ENCODE measurements around the gene LEMD1. TPM values are rescaled to one million over a fixed set of nuclear protein-coding genes. Genes with fewer than 3 reads are reported as not detected.
A peak's percentile ranks its signal among the peaks of the same experiment; 100 is the strongest.

The LEMD1 gene, protein sequence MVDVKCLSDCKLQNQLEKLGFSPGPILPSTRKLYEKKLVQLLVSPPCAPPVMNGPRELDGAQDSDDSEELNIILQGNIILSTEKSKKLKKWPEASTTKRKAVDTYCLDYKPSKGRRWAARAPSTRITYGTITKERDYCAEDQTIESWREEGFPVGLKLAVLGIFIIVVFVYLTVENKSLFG
- total RNA-seq, result under 1 TPM in 1 of 2 experiments, not detected in 1; 0.55 TPM
- polyA plus RNA-seq, result not detected

DNA sequence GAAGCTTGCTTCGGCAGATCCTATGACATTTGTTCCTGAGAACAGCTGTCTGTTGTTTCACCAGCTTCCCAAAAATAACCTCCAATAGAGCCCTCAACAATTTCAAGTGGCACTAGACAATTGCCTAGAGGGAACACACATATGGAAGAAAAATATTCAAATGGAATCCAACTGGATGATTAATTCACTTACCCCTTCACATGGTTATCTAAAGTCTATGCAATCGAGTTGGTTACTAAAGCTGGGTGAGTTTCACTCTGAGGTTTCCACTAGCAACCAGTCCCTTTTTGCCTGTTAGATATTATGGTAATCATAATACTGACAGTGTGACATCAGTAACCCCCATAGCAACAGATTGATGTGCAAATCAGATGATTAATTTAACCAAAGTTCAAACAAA lies at the start of gene LEMD1:
LEMD1 (minus strand) TSS at position 259 of the 400 bp plus-strand sequence. CDS start 1,520 bp downstream, outside the sequence.
- no peak for DNase-seq
- Mint-ChIP-seq H3K36me3 (peaks cover 0 to 2% (median 0%) of the 10 kb centered on the region in 3 donors), H3K4me1 (no peaks in the 10 kb centered on the region), H3K27ac (no peak within 1 kb of the TSS), H3K4me3 (no peak within 1 kb of the TSS), H3K27me3 (peaks cover 4 to 30% of the 10 kb centered on the region in 2 donors), H3K9me3 (no peaks in the 10 kb centered on the region)
- Histone ChIP-seq H3K4me3 (ENCODE audit: low read length) (no peak within 1 kb of the TSS), H3K4me1 (ENCODE audit: insufficient read depth, low read length) (no peaks in the 10 kb centered on the region), H3K27me3 (ENCODE audit: insufficient read depth, low read length, poor library complexity, severe bottlenecking) (no peaks in the 10 kb centered on the region), H3K27ac (ENCODE audit: low read depth, low read length) (no peak within 1 kb of the TSS), H3K9me3 (ENCODE audit: low read length) (no peaks in the 10 kb centered on the region), H3K36me3 (ENCODE audit: insufficient read depth, low read length) (no peaks in the 10 kb centered on the region)
- ChIA-PET CTCF (no interaction called here), POLR2A (no interaction called here)

DNA sequence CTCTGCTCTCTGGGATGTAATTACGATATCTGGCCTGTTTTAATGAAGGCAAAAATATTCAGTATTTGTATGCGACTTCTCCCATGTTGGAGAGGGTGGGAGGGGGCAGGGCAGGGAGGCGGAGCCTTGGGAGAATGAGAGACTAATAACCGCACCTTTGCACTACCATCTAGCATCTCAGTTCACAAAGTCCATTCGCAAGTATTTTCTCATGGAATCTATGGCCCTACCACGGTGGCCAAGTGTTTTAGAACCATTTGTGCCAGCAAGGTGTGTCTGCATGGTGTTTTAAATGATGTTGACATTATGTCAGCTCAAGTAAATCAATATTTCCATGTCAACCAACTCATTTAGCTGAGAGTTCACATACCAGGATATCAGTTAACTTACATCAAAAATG lies 48.3 kb upstream of the LEMD1 start:
- Mint-ChIP-seq H3K36me3 (peaks cover 0 to 8% (median 2%) of the 10 kb centered on the region in 3 donors), H3K9me3 (peaks cover 0 to 5% (median 1%) of the 10 kb centered on the region in 5 donors), H3K27ac (no peak overlapping the region), H3K4me1 (peaks cover 5 to 17% (median 9%) of the 10 kb centered on the region in 3 donors), H3K27me3 (peaks cover 20 to 38% of the 10 kb centered on the region in 2 donors), H3K4me3 (no peak overlapping the region)
- ChIA-PET CTCF (no interaction called here), POLR2A (interaction anchor here (0.5 kb wide), 1 partner anchor 45 kb away, joined by 6 read pairs; no protein-coding TSS in a partner anchor)
- H3K27ac ChIP-seq (ENCODE audit: low read depth, low read length), result no peak overlapping the region
- H3K4me1 ChIP-seq (ENCODE audit: insufficient read depth, low read length), result no peaks in the 10 kb centered on the region
- H3K9me3 ChIP-seq (ENCODE audit: low read length), result peaks cover 5% of the 10 kb centered on the region
- no peaks in the 10 kb centered on the region for H3K36me3 ChIP-seq (ENCODE audit: insufficient read depth, low read length)
- no peak overlapping the region for H3K4me3 ChIP-seq (ENCODE audit: low read length)
- peak in 1 of 5 donors; percentile 3 for DNase-seq
- peaks cover 8% of the 10 kb centered on the region for H3K27me3 ChIP-seq (ENCODE audit: insufficient read depth, low read length, poor library complexity, severe bottlenecking)

DNA sequence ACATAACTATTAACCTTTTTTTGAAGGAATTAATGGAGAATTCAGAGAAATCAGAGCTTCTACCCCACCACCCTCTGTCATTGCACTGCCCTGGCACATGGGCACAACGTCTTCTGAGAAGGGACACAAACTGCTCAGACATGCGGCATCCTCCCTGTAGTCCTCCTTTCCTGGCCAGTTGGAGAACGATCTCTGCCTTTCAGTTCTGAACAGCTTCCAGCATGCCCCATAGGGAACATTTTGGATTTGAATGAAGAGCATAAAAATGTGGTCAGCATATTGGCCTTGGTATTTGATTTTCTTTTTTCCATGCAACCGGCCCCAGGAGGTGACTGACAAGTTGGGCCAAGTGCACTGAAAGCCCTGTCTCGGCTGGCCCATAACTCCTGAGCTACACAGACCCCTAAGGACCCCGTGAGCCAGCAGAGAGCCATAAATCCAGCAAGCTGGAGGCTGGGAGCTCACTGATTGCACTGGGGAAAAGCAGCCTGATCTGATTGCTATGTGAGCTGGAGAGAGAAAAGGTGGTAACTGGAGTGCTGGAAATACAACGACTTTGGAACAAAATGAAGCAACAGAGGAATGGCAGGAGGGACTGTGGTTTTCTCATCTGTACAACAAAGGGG lies 44.9 kb upstream of the LEMD1 start:
- POLR2A ChIA-PET, result no interaction called here
- peaks cover 10 to 15% of the 10 kb centered on the region in 2 donors for H3K27me3 Mint-ChIP-seq
- CTCF ChIA-PET, result interaction anchor here (1.1 kb wide), 1 partner anchor 9 kb away, joined by 3 read pairs; no protein-coding TSS in a partner anchor
- no peak overlapping the region for H3K27ac ChIP-seq (ENCODE audit: low read depth, low read length)
- H3K4me1 Mint-ChIP-seq, result no peaks in the 10 kb centered on the region
- peaks cover 0 to 7% (median 0%) of the 10 kb centered on the region in 3 donors for H3K36me3 Mint-ChIP-seq
- H3K4me3 Mint-ChIP-seq, result no peak overlapping the region
- H3K36me3 ChIP-seq (ENCODE audit: insufficient read depth, low read length), result no peaks in the 10 kb centered on the region
- H3K27me3 ChIP-seq (ENCODE audit: insufficient read depth, low read length, poor library complexity, severe bottlenecking), result no peaks in the 10 kb centered on the region
- H3K4me1 ChIP-seq (ENCODE audit: insufficient read depth, low read length), result no peaks in the 10 kb centered on the region
- peak in 1 of 5 donors; percentile 20 for DNase-seq
- no peaks in the 10 kb centered on the region for H3K9me3 Mint-ChIP-seq
- no peak overlapping the region for H3K27ac Mint-ChIP-seq
- H3K9me3 ChIP-seq (ENCODE audit: low read length), result no peaks in the 10 kb centered on the region
- H3K4me3 ChIP-seq (ENCODE audit: low read length), result no peak overlapping the region

DNA sequence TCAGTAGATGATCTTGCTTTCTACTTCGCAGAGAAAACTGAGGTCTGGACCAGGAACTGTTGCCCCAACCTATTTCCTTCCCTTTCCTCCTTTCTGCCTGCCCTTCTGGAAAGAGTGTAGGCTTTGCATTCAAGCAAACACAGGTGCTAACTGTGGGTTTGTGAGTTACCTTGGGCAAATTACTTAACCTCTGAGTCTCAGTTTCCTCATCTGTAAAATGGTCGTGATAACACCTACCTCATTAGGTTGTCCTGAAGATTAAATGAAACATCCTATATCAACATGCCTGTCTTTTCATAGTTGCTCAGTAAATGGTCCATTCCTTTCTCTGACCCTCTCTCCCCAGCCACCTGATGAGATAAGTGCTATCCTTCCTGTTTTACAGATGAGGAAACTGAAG lies 43.5 kb upstream of the LEMD1 start:
- Mint-ChIP-seq H3K27ac (no peak overlapping the region), H3K36me3 (peaks cover 0 to 4% (median 0%) of the 10 kb centered on the region in 3 donors), H3K9me3 (no peaks in the 10 kb centered on the region), H3K4me3 (no peak overlapping the region), H3K4me1 (no peaks in the 10 kb centered on the region), H3K27me3 (peaks cover 9 to 20% of the 10 kb centered on the region in 2 donors)
- H3K9me3 ChIP-seq (ENCODE audit: low read length), result no peaks in the 10 kb centered on the region
- no peaks in the 10 kb centered on the region for H3K36me3 ChIP-seq (ENCODE audit: insufficient read depth, low read length)
- DNase-seq, result no peak
- H3K4me3 ChIP-seq (ENCODE audit: low read length), result no peak overlapping the region
- POLR2A ChIA-PET, result no interaction called here
- no peaks in the 10 kb centered on the region for H3K27me3 ChIP-seq (ENCODE audit: insufficient read depth, low read length, poor library complexity, severe bottlenecking)
- no peak overlapping the region for H3K27ac ChIP-seq (ENCODE audit: low read depth, low read length)
- H3K4me1 ChIP-seq (ENCODE audit: insufficient read depth, low read length), result no peaks in the 10 kb centered on the region
- CTCF ChIA-PET, result no interaction called here

DNA sequence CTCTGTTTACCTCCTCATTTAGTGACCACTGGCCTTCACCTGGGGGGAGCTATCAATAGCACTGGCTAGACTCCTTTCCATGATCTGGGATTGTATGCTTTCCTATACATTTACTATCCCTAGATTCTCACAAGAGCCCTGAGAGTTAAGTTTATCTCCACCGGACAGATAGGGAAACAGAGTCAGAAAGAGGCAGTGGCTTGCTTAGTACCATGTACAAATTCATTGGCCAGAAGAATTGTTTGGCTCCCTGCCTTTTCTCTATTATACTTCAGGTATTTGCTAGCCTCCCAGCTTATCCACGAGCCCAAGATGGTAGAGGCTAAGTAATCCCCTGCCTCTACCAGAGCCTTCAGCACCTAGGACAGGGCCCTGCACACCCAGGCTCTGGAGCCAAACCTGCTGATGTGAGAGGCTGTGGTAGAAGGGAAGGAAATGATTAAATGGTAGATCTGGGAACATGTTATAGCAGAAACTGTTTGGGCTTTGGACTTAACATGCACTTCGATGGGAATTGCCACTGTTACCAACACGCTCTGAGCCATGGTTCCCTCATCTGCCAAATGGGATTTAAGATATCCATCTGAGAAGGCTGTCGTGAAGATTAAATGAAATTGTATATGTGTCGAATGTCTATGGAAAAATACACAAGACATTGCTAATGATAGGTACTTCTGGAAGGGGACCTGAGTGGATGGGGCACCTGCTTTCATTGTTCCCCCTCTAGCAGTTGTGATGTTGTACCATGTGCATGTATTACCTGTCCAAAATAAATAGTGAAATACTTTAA lies 37.1 kb upstream of the LEMD1 start:
- H3K9me3 Mint-ChIP-seq, result no peaks in the 10 kb centered on the region
- peak in 1 of 5 donors; percentile 56 for DNase-seq
- ChIA-PET CTCF (interaction anchor here (4.8 kb wide), 1 partner anchor 26 kb away, joined by 24 read pairs; no protein-coding TSS in a partner anchor), POLR2A (no interaction called here)
- Histone ChIP-seq H3K4me1 (ENCODE audit: insufficient read depth, low read length) (peaks cover 16% of the 10 kb centered on the region), H3K36me3 (ENCODE audit: insufficient read depth, low read length) (no peaks in the 10 kb centered on the region), H3K4me3 (ENCODE audit: low read length) (no peak overlapping the region), H3K27ac (ENCODE audit: low read depth, low read length) (no peak overlapping the region), H3K9me3 (ENCODE audit: low read length) (no peaks in the 10 kb centered on the region), H3K27me3 (ENCODE audit: insufficient read depth, low read length, poor library complexity, severe bottlenecking) (peaks cover 24% of the 10 kb centered on the region)
- H3K36me3 Mint-ChIP-seq, result no peaks in the 10 kb centered on the region
- H3K27me3 Mint-ChIP-seq, result peaks cover 31 to 50% of the 10 kb centered on the region in 2 donors
- H3K27ac Mint-ChIP-seq, result no peak overlapping the region
- H3K4me1 Mint-ChIP-seq, result peaks cover 17 to 24% (median 17%) of the 10 kb centered on the region in 3 donors
- peak overlapping the region in 1 of 7 donors; percentile 62 for H3K4me3 Mint-ChIP-seq

DNA sequence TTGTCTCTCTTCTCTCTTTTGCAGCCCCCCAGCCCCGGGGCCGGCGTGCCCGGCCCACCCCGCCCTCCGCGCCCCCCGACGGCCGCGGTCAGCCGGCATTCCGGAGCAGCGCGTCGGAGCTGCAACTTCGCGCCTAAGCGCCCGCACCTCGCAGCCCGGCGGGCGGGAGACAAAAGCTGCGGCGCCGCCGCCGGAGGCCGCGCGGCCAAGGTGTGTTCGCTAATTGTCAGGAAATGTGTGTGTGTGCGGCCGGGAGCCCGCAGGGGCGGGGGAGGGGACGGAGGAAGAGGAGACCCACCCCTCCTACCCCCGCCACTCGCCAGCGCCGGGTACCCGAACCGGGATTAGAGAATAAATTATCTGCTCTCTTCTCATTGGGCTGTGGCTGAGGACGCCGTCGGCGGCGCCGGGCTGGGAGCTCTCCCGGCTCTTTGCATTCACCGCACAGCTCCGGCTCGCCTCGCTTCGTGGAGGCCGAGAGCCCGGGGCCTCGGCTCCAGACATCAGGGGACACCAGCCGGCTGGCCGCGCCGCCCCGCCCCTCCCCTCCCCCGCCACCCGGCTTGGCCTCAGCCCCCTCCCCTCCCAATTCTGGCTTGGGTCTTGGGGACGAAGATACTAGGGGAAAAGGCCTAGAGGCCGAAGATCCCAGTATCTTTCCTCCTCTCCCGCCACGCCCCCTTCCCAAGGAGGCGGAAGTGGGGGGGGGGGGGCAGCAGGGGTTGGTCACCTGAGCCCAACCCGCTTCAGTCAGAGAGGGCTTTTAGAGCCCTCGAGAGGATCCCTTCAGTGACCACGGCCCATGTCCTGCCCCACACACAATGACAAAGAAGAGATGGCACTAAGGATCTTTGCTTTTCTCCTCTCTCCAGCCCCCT lies 35.3 kb upstream of the LEMD1 start:
- Histone ChIP-seq H3K27ac (ENCODE audit: low read depth, low read length) (no peak overlapping the region), H3K9me3 (ENCODE audit: low read length) (no peaks in the 10 kb centered on the region), H3K27me3 (ENCODE audit: insufficient read depth, low read length, poor library complexity, severe bottlenecking) (peaks cover 41% of the 10 kb centered on the region), H3K36me3 (ENCODE audit: insufficient read depth, low read length) (no peaks in the 10 kb centered on the region), H3K4me1 (ENCODE audit: insufficient read depth, low read length) (peaks cover 16% of the 10 kb centered on the region), H3K4me3 (ENCODE audit: low read length) (no peak overlapping the region)
- Mint-ChIP-seq H3K4me1 (peaks cover 17 to 24% (median 17%) of the 10 kb centered on the region in 3 donors), H3K27me3 (peaks cover 41 to 66% of the 10 kb centered on the region in 2 donors), H3K9me3 (no peaks in the 10 kb centered on the region), H3K36me3 (no peaks in the 10 kb centered on the region), H3K27ac (peak overlapping the region in 1 of 8 donors; percentile 31), H3K4me3 (peak overlapping the region; percentile 77 to 91 (median 81))
- POLR2A ChIA-PET, result interaction anchor here (1.0 to 2.0 kb wide), 2 partner anchors 16 to 24 kb away, joined by 3 to 6 read pairs; no protein-coding TSS in a partner anchor
- DNase-seq, result no peak
- CTCF ChIA-PET, result interaction anchor here (1.3 to 4.8 kb wide), 3 partner anchors 25 to 103 kb away, joined by 4 to 24 read pairs (median 8); no protein-coding TSS in a partner anchor

DNA sequence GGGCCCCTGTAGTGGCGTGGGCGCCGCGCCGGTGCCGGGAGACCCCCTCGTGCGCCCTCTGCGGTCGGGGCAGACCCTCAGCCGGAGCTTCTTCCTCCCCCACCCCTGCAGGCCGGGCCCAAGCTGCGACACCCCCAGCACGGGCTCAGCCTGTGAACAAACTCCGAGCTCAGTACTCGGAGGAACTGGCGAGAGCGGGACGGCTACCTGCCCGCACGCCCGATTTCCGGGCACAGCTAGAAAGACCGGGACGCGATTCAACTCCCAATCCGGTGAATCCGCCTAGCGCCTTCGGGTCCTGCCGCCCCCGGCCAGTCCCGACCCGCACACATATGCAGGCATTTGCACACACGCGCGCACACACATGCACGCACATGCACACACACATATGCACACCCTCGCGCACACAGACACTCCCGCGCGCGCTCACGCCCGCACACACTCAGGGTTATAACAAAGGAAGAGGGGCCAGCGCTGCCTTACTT lies 34.6 kb upstream of the LEMD1 start:
- peaks cover 41% of the 10 kb centered on the region for H3K27me3 ChIP-seq (ENCODE audit: insufficient read depth, low read length, poor library complexity, severe bottlenecking)
- peak overlapping the region; percentile 39 for H3K4me3 ChIP-seq (ENCODE audit: low read length)
- H3K4me3 Mint-ChIP-seq, result peak overlapping the region; percentile 77 to 91 (median 85)

More for the DNA sequence above, 34.6 kb upstream of the LEMD1 start:
- DNase-seq, result no peak
- POLR2A ChIA-PET, result interaction anchor here (2.0 kb wide), 1 partner anchor 16 kb away, joined by 6 read pairs; no protein-coding TSS in a partner anchor
- Mint-ChIP-seq H3K36me3 (no peaks in the 10 kb centered on the region), H3K4me1 (peaks cover 17 to 24% (median 17%) of the 10 kb centered on the region in 3 donors), H3K9me3 (no peaks in the 10 kb centered on the region), H3K27me3 (peaks cover 42 to 71% of the 10 kb centered on the region in 2 donors), H3K27ac (no peak overlapping the region)
- Histone ChIP-seq H3K9me3 (ENCODE audit: low read length) (no peaks in the 10 kb centered on the region), H3K36me3 (ENCODE audit: insufficient read depth, low read length) (no peaks in the 10 kb centered on the region), H3K27ac (ENCODE audit: low read depth, low read length) (no peak overlapping the region), H3K4me1 (ENCODE audit: insufficient read depth, low read length) (peaks cover 16% of the 10 kb centered on the region)
- CTCF ChIA-PET, result interaction anchor here (1.3 to 4.8 kb wide), 3 partner anchors 26 to 102 kb away, joined by 4 to 24 read pairs (median 8); no protein-coding TSS in a partner anchor
